Keratinocyte (primary cell): ENCODE results near the gene SDK1. TPM values are rescaled to one million over a fixed set of nuclear protein-coding genes. Genes with fewer than 3 reads are reported as not detected.

ENCODE experiments used
- DNase-seq: peaks from one replicate; pipeline ENCODE4 v3.0.0-alpha.2; 2011; ENCODE audit warnings: low read depth, missing footprints, low spot score
- FAIRE-seq: peaks from 2 replicates; lab custom pipeline; 2011; peaks lifted over from hg19 to GRCh38; lab: Jason Lieb, UNC
- H2AFZ ChIP-seq: 2 replicates; pipeline ENCODE4 v1.6.0; 2012; ENCODE audit warnings: low read length, control low read depth, inconsistent platforms; ENCODE audit not compliant: control insufficient read depth
- H3K27ac ChIP-seq: 2 replicates; pipeline ENCODE4 v1.5.1; 2011; ENCODE audit warnings: low read length; ENCODE audit not compliant: control insufficient read depth, insufficient read depth
- H3K27me3 ChIP-seq: 3 replicates; pipeline ENCODE4 v1.6.0; 2011; ENCODE audit warnings: low read length; ENCODE audit not compliant: control insufficient read depth, insufficient read depth; ENCODE audit errors: extremely low read depth
- H3K36me3 ChIP-seq, 2 experiments: 2 replicates in 1 of 2; 3 replicates in 1 of 2; pipeline ENCODE4 v1.5.1; 2011; ENCODE audit warnings: low read length in 2 of 2, mild to moderate bottlenecking in 1 of 2; ENCODE audit not compliant: control insufficient read depth in 2 of 2, insufficient read depth in 2 of 2; ENCODE audit errors: extremely low read depth in 1 of 2
- H3K4me1 ChIP-seq: 3 replicates; pipeline ENCODE4 v1.5.1; 2011; ENCODE audit warnings: low read length; ENCODE audit not compliant: control insufficient read depth, insufficient read depth; ENCODE audit errors: extremely low read depth
- H3K4me2 ChIP-seq: 3 replicates; pipeline ENCODE4 v1.6.0; 2011; ENCODE audit warnings: low read depth, low read length; ENCODE audit not compliant: control insufficient read depth, insufficient read depth; ENCODE audit errors: extremely low read depth
- H3K4me3 ChIP-seq, 3 experiments: fragments of 200-600 bp in 1 of 3; sonication (generic) in 1 of 3; 2 replicates in 2 of 3; 3 replicates in 1 of 3; pipeline ENCODE4 v1.5.1; 2011 to 2016; ENCODE audit warnings: low read length in 3 of 3, mild to moderate bottlenecking in 3 of 3, control low read depth in 2 of 3, inconsistent platforms in 1 of 3, low read depth in 1 of 3, mixed read lengths in 1 of 3, mixed run types in 1 of 3, moderate library complexity in 1 of 3; ENCODE audit not compliant: control insufficient read depth in 2 of 3, insufficient read depth in 2 of 3; ENCODE audit errors: extremely low read depth in 1 of 3
- H3K79me2 ChIP-seq: 2 replicates; pipeline ENCODE4 v1.6.0; 2012; ENCODE audit warnings: low read length; ENCODE audit not compliant: control insufficient read depth, insufficient read depth
- H3K9ac ChIP-seq: 3 replicates; pipeline ENCODE4 v1.6.0; 2011; ENCODE audit warnings: low read length; ENCODE audit not compliant: control insufficient read depth, insufficient read depth; ENCODE audit errors: extremely low read depth
- H3K9me1 ChIP-seq: 3 replicates; pipeline ENCODE4 v1.6.0; 2011; ENCODE audit warnings: low read length; ENCODE audit not compliant: control insufficient read depth, insufficient read depth; ENCODE audit errors: extremely low read depth
- H3K9me3 ChIP-seq: 2 replicates; pipeline ENCODE4 v1.5.1; 2012; ENCODE audit warnings: low read depth, low read length; ENCODE audit not compliant: control insufficient read depth
- H4K20me1 ChIP-seq: 3 replicates; pipeline ENCODE4 v1.6.0; 2011; ENCODE audit warnings: low read length; ENCODE audit not compliant: control insufficient read depth, insufficient read depth; ENCODE audit errors: extremely low read depth
- CTCF ChIP-seq, 3 experiments: IDR thresholded peaks in 1 of 3; conservative IDR thresholded peaks in 1 of 3; optimal IDR thresholded peaks in 1 of 3; 2 replicates in 2 of 3; 3 replicates in 1 of 3; pipeline versions ENCODE3 to v1.5.1; 2011; ENCODE audit warnings: low read length in 3 of 3, mild to moderate bottlenecking in 3 of 3, moderate library complexity in 2 of 3, control low read depth in 1 of 3, inconsistent platforms in 1 of 3; ENCODE audit not compliant: insufficient read depth in 2 of 3; ENCODE audit errors: extremely low read depth in 1 of 3
- EZH2 ChIP-seq: IDR thresholded peaks from one replicate; pipeline ENCODE4 v1.6.1; 2012; ENCODE audit warnings: inconsistent platforms, mild to moderate bottlenecking, low read length, moderate library complexity
- dilution Hi-C: fragments of 300-500 bp; cut with MboI; formaldehyde crosslinking; loops from one replicate; pipeline ENCODE4 v1.7.0; 2020; ENCODE audit warnings: low sequenced_read_pairs; ENCODE audit not compliant: extremely low pct_ligation_motif_present
- polyA plus RNA-seq, 5 experiments: library from polyadenylated mRNA; depleted of rRNA in 3 of 5; stranded (reverse) in 3 of 5; stranded (forward) in 1 of 5; unstranded in 1 of 5; fragments of >200 nt; gene quantifications; 1 replicate in 1 of 5; 2 replicates in 3 of 5; 3 replicates in 1 of 5; pipeline versions ENCODE4 v1.2.1 to v1.2.3, GENCODE V29; 2011 to 2012; ENCODE audit warnings: missing spikeins in 2 of 5, low read depth in 1 of 5, low replicate concordance in 1 of 5

SDK1 gene
- polyA plus RNA-seq, 1 donor (not counting 4 experiments of a cell fraction or from before 2014, with no cell fraction given): 0.66 TPM

GRCh38 chr7:4102231-4102841 is 801.3 kb downstream of the SDK1 start:
- H3K9me3 ChIP-seq: no peaks in the 10 kb centered on the region
- no peaks in the 10 kb centered on the region for H3K9me1 ChIP-seq
- no peak overlapping the region for H3K27ac ChIP-seq
- no peak overlapping the region for H3K9ac ChIP-seq
- no peak overlapping the region for H3K4me3 ChIP-seq
- H3K36me3 ChIP-seq: no peaks in the 10 kb centered on the region
- no peaks in the 10 kb centered on the region for H3K4me1 ChIP-seq
- DNase-seq (no peak), FAIRE-seq (no peak)
- dilution Hi-C loops: no loop called here
- no peak overlapping the region for H2AFZ ChIP-seq
- H3K27me3 ChIP-seq: no peaks in the 10 kb centered on the region
- H3K79me2 ChIP-seq: no peaks in the 10 kb centered on the region
- H3K4me2 ChIP-seq: no peak overlapping the region
- no peak for TF ChIP-seq CTCF (optimal IDR thresholded peaks at IDR 0.05 in 1 of 3, IDR thresholded peaks at IDR 0.05 in 1 of 3, conservative IDR thresholded peaks at IDR 0.05 in 1 of 3; ENCODE audit: extremely low read depth in 1 of 3, insufficient read depth in 2 of 3, low read length in 3 of 3)
- no peak for TF ChIP-seq EZH2
- no peaks in the 10 kb centered on the region for H4K20me1 ChIP-seq

GRCh38 chr7:4103352-4104091 is 802.5 kb downstream of the SDK1 start:
- no peaks in the 10 kb centered on the region for H3K27me3 ChIP-seq
- H3K4me2 ChIP-seq: no peak overlapping the region
- dilution Hi-C loops: no loop called here

More at GRCh38 chr7:4103352-4104091, 802.5 kb downstream of the SDK1 start:
- Histone ChIP-seq H3K4me3 (no peak overlapping the region), H3K9ac (no peak overlapping the region), H3K9me3 (no peaks in the 10 kb centered on the region), H3K9me1 (no peaks in the 10 kb centered on the region), H2AFZ (no peak overlapping the region), H3K79me2 (no peaks in the 10 kb centered on the region), H3K27ac (no peak overlapping the region), H3K4me1 (no peaks in the 10 kb centered on the region), H4K20me1 (no peaks in the 10 kb centered on the region), H3K36me3 (no peaks in the 10 kb centered on the region)
- TF ChIP-seq CTCF (optimal IDR thresholded peaks at IDR 0.05 in 1 of 3, IDR thresholded peaks at IDR 0.05 in 1 of 3, conservative IDR thresholded peaks at IDR 0.05 in 1 of 3; ENCODE audit: extremely low read depth in 1 of 3, insufficient read depth in 2 of 3, low read length in 3 of 3) (peak in 2 of 3 experiments; percentile 15 to 32), EZH2 (no peak)
- FAIRE-seq: no peak
- no peak for DNase-seq
